CD8-positive, alpha-beta memory T cell (primary cell): ENCODE data around the gene DRD1. TPM values are rescaled to one million over a fixed set of nuclear protein-coding genes. Genes with fewer than 3 reads are reported as not detected.
"Not testable (repeated sequence)": the region's sequence is repeated elsewhere in the genome, so short reads cannot be mapped to it uniquely, and the experiment has no call there.

Experiments used
- CTCF ChIA-PET: fragments of 350-600 bp; sonication (Branson Sonifier 250); formaldehyde crosslinking; loops from one replicate; lab custom pipeline; 2021; ENCODE audit warnings: antibody characterized with exemption; lab: Charles Lee
- POLR2A ChIA-PET: fragments of 350-600 bp; sonication (Branson Sonifier 250); formaldehyde crosslinking; loops from one replicate; lab custom pipeline; 2021; ENCODE audit warnings: antibody characterized with exemption; lab: Charles Lee
- DNase-seq, 5 donors: peaks; one replicate each; pipeline versions ENCODE4 v3.0.0 to v3.0.0-alpha.2; 2020 to 2022; ENCODE audit warnings: mixed read lengths in 1 of 5
- H3K27ac ChIP-seq: one replicate; pipeline ENCODE4 v1.7.0; 2013; ENCODE audit warnings: low read depth, mild to moderate bottlenecking, low read length, moderate library complexity
- H3K27me3 ChIP-seq: 2 replicates; pipeline ENCODE4 v1.7.0; 2013; ENCODE audit warnings: low read length, mild to moderate bottlenecking; ENCODE audit not compliant: insufficient read depth, poor library complexity, severe bottlenecking
- H3K36me3 ChIP-seq: 2 replicates; pipeline ENCODE4 v1.7.0; 2013; ENCODE audit warnings: mild to moderate bottlenecking, low read length, moderate library complexity; ENCODE audit not compliant: insufficient read depth
- H3K4me1 ChIP-seq: 2 replicates; pipeline ENCODE4 v1.7.0; 2013; ENCODE audit warnings: mild to moderate bottlenecking, low read length, moderate library complexity; ENCODE audit not compliant: insufficient read depth
- H3K4me3 ChIP-seq: 2 replicates; pipeline ENCODE4 v1.7.0; 2013; ENCODE audit warnings: mild to moderate bottlenecking, low read length
- H3K9me3 ChIP-seq: 2 replicates; pipeline ENCODE4 v1.7.0; 2013; ENCODE audit warnings: mild to moderate bottlenecking, low read length
- H3K27ac Mint-ChIP-seq, 8 donors: one replicate each; pipeline ENCODE4 v1.8.0; 2020 to 2021; ENCODE audit warnings: mixed read lengths in 8 of 8, mild to moderate bottlenecking in 6 of 8, inconsistent platforms in 3 of 8, moderate library complexity in 3 of 8
- H3K27me3 Mint-ChIP-seq, 2 donors: one replicate each; pipeline ENCODE4 v1.8.0; 2020 to 2021; ENCODE audit warnings: mixed read lengths in 2 of 2, mild to moderate bottlenecking in 1 of 2, moderate library complexity in 1 of 2
- H3K36me3 Mint-ChIP-seq, 3 donors: one replicate each; pipeline ENCODE4 v1.8.0; 2020 to 2021; ENCODE audit warnings: mixed read lengths in 3 of 3, inconsistent platforms in 1 of 3, mild to moderate bottlenecking in 1 of 3
- H3K4me1 Mint-ChIP-seq, 3 donors: one replicate each; pipeline ENCODE4 v1.8.0; 2020 to 2021; ENCODE audit warnings: mixed read lengths in 3 of 3, inconsistent platforms in 1 of 3, mild to moderate bottlenecking in 1 of 3
- H3K4me3 Mint-ChIP-seq, 7 donors: one replicate each; pipeline ENCODE4 v1.8.0; 2020 to 2021; ENCODE audit warnings: mixed read lengths in 7 of 7, mild to moderate bottlenecking in 6 of 7, moderate library complexity in 4 of 7, inconsistent platforms in 2 of 7
- H3K9me3 Mint-ChIP-seq, 5 donors: one replicate each; pipeline ENCODE4 v1.8.0; 2020 to 2022; ENCODE audit warnings: mixed read lengths in 5 of 5, mild to moderate bottlenecking in 3 of 5, moderate library complexity in 2 of 5, inconsistent platforms in 1 of 5
- polyA plus RNA-seq: library from polyadenylated mRNA; unstranded; fragments of 300-500 nt; fragmentation: Illumina TruSeq; gene quantifications from one replicate; pipeline ENCODE4 v1.2.3, GENCODE V29; 2021
- total RNA-seq, 2 experiments: library from RNA; stranded (reverse); gene quantifications; one replicate each; pipeline ENCODE4 v1.2.3, GENCODE V29; 2021

DRD1 gene
- total and polyA plus RNA-seq, 3 experiments from 2014 or later: not detected

GRCh38 chr5:175460126-175460525, 16.1 kb upstream of the DRD1 start:
- H3K4me1 ChIP-seq: peaks cover 5% of the 10 kb centered on the region
- no peaks in the 10 kb centered on the region for H3K9me3 Mint-ChIP-seq
- H3K4me3 Mint-ChIP-seq: no peak overlapping the region
- no peak overlapping the region for H3K27ac ChIP-seq
- no peak overlapping the region for H3K27ac Mint-ChIP-seq
- H3K27me3 ChIP-seq: no peaks in the 10 kb centered on the region
- H3K9me3 ChIP-seq: no peaks in the 10 kb centered on the region
- H3K4me3 ChIP-seq: no peak overlapping the region
- H3K36me3 Mint-ChIP-seq: no peaks in the 10 kb centered on the region
- H3K27me3 Mint-ChIP-seq: peaks cover 7 to 25% of the 10 kb centered on the region in 2 donors
- POLR2A ChIA-PET: no interaction called here
- no peak for DNase-seq
- CTCF ChIA-PET: no interaction called here
- H3K36me3 ChIP-seq: no peaks in the 10 kb centered on the region
- peaks cover 5 to 10% (median 9%) of the 10 kb centered on the region in 3 donors for H3K4me1 Mint-ChIP-seq

- H3K4me1 ChIP-seq: no peaks in the 10 kb centered on the region
These were observed 13.5 kb upstream of the DRD1 start for GRCh38 chr5:175457466-175457865.

GRCh38 chr5:175456105-175456742, 12.2 kb upstream of the DRD1 start:
- Mint-ChIP-seq H3K36me3 (no peaks in the 10 kb centered on the region), H3K4me1 (peaks cover 0 to 4% (median 0%) of the 10 kb centered on the region in 3 donors), H3K27me3 (peaks cover 17 to 54% of the 10 kb centered on the region in 2 donors), H3K27ac (peak overlapping the region in 1 of 8 donors; percentile 64), H3K4me3 (no peak overlapping the region), H3K9me3 (no peaks in the 10 kb centered on the region)
- Histone ChIP-seq H3K27me3 (no peaks in the 10 kb centered on the region), H3K27ac (no peak overlapping the region), H3K36me3 (no peaks in the 10 kb centered on the region), H3K4me1 (no peaks in the 10 kb centered on the region), H3K4me3 (no peak overlapping the region), H3K9me3 (no peaks in the 10 kb centered on the region)
- POLR2A ChIA-PET: no interaction called here
- CTCF ChIA-PET: interaction anchor here (1.5 kb wide), 1 partner anchor 9 kb away, joined by 3 read pairs; no protein-coding TSS in a partner anchor
- no peak for DNase-seq

More at GRCh38 chr5:175457466-175457865, 13.5 kb upstream of the DRD1 start:
- H3K27me3 ChIP-seq: no peaks in the 10 kb centered on the region
- no peaks in the 10 kb centered on the region for H3K36me3 ChIP-seq
- no peaks in the 10 kb centered on the region for H3K9me3 ChIP-seq
- peaks cover 0 to 4% (median 0%) of the 10 kb centered on the region in 3 donors for H3K4me1 Mint-ChIP-seq
- no peak for DNase-seq
- no peak overlapping the region for H3K27ac ChIP-seq
- H3K27me3 Mint-ChIP-seq: peaks cover 17 to 49% of the 10 kb centered on the region in 2 donors
- no peak overlapping the region for H3K27ac Mint-ChIP-seq
- POLR2A ChIA-PET: no interaction called here
- no peak overlapping the region for H3K4me3 Mint-ChIP-seq
- H3K9me3 Mint-ChIP-seq: no peaks in the 10 kb centered on the region
- H3K36me3 Mint-ChIP-seq: no peaks in the 10 kb centered on the region
- no peak overlapping the region for H3K4me3 ChIP-seq
- CTCF ChIA-PET: no interaction called here

GRCh38 chr5:175454338-175454737, 10.4 kb upstream of the DRD1 start:
- H3K27ac ChIP-seq, H3K36me3 ChIP-seq, H3K36me3 Mint-ChIP-seq, H3K4me3 ChIP-seq, H3K4me1 Mint-ChIP-seq, H3K27ac Mint-ChIP-seq, H3K27me3 ChIP-seq, DNase-seq, H3K9me3 Mint-ChIP-seq, H3K4me1 ChIP-seq, POLR2A ChIA-PET, H3K9me3 ChIP-seq, H3K4me3 Mint-ChIP-seq: not testable (repeated sequence)
- H3K27me3 Mint-ChIP-seq: peaks cover 20 to 60% of the 10 kb centered on the region in 2 donors
- CTCF ChIA-PET: interaction anchor here (1.2 kb wide), 1 partner anchor 10 kb away, joined by 4 read pairs; the partner anchor contains the start of gene DRD1

GRCh38 chr5:175452166-175452565, 8.2 kb upstream of the DRD1 start:
- no peaks in the 10 kb centered on the region for H3K9me3 Mint-ChIP-seq
- DNase-seq: no peak
- H3K27me3 Mint-ChIP-seq: peaks cover 20 to 67% of the 10 kb centered on the region in 2 donors
- no peak overlapping the region for H3K27ac Mint-ChIP-seq
- H3K4me1 Mint-ChIP-seq: no peaks in the 10 kb centered on the region
- Histone ChIP-seq H3K4me3 (no peak overlapping the region), H3K9me3 (no peaks in the 10 kb centered on the region), H3K36me3 (no peaks in the 10 kb centered on the region), H3K4me1 (no peaks in the 10 kb centered on the region), H3K27me3 (peaks cover 4% of the 10 kb centered on the region), H3K27ac (no peak overlapping the region)
- ChIA-PET CTCF (interaction anchor here (1.3 kb wide), 1 partner anchor 13 kb away, joined by 4 read pairs; no protein-coding TSS in a partner anchor), POLR2A (no interaction called here)
- H3K36me3 Mint-ChIP-seq: peaks cover 0 to 1% (median 0%) of the 10 kb centered on the region in 3 donors
- H3K4me3 Mint-ChIP-seq: no peak overlapping the region

- POLR2A ChIA-PET: no interaction called here
- Mint-ChIP-seq H3K27ac (no peak overlapping the region), H3K36me3 (peaks cover 0 to 1% (median 0%) of the 10 kb centered on the region in 3 donors)
These were observed 4.3 kb upstream of the DRD1 start for GRCh38 chr5:175448276-175448675.

GRCh38 chr5:175447571-175447970, 3.6 kb upstream of the DRD1 start:
- ChIA-PET POLR2A (no interaction called here), CTCF (interaction anchor here (1.4 kb wide), 1 partner anchor 17 kb away, joined by 3 read pairs; no protein-coding TSS in a partner anchor)
- H3K36me3 Mint-ChIP-seq: peaks cover 0 to 1% (median 0%) of the 10 kb centered on the region in 3 donors
- Histone ChIP-seq H3K9me3 (no peaks in the 10 kb centered on the region), H3K4me1 (no peaks in the 10 kb centered on the region), H3K36me3 (no peaks in the 10 kb centered on the region), H3K4me3 (no peak overlapping the region), H3K27ac (no peak overlapping the region), H3K27me3 (peaks cover 23% of the 10 kb centered on the region)
- peaks cover 6 to 9% (median 6%) of the 10 kb centered on the region in 3 donors for H3K4me1 Mint-ChIP-seq
- peaks cover 21 to 55% of the 10 kb centered on the region in 2 donors for H3K27me3 Mint-ChIP-seq
- H3K9me3 Mint-ChIP-seq: no peaks in the 10 kb centered on the region
- no peak for DNase-seq
- H3K4me3 Mint-ChIP-seq: peak overlapping the region in 1 of 7 donors; percentile 29
- no peak overlapping the region for H3K27ac Mint-ChIP-seq

More at GRCh38 chr5:175448276-175448675, 4.3 kb upstream of the DRD1 start:
- H3K36me3 ChIP-seq: no peaks in the 10 kb centered on the region
- H3K27me3 ChIP-seq: peaks cover 20% of the 10 kb centered on the region
- CTCF ChIA-PET: interaction anchor here (0.6 to 1.4 kb wide), 2 partner anchors 16 to 209 kb away, joined by 3 to 4 read pairs; no protein-coding TSS in a partner anchor
- no peaks in the 10 kb centered on the region for H3K4me1 ChIP-seq
- peaks cover 22 to 54% of the 10 kb centered on the region in 2 donors for H3K27me3 Mint-ChIP-seq
- H3K4me3 Mint-ChIP-seq: no peak overlapping the region
- no peak for DNase-seq
- H3K9me3 Mint-ChIP-seq: no peaks in the 10 kb centered on the region
- no peak overlapping the region for H3K4me3 ChIP-seq
- H3K9me3 ChIP-seq: no peaks in the 10 kb centered on the region
- peaks cover 6 to 9% (median 6%) of the 10 kb centered on the region in 3 donors for H3K4me1 Mint-ChIP-seq
- H3K27ac ChIP-seq: no peak overlapping the region

GRCh38 chr5:175446378-175446777, 2.4 kb upstream of the DRD1 start:
- H3K4me1 Mint-ChIP-seq, H3K9me3 ChIP-seq, H3K27ac ChIP-seq, H3K4me3 Mint-ChIP-seq, H3K36me3 Mint-ChIP-seq, H3K4me1 ChIP-seq, H3K36me3 ChIP-seq, H3K9me3 Mint-ChIP-seq, DNase-seq, H3K4me3 ChIP-seq, POLR2A ChIA-PET, CTCF ChIA-PET: not testable (repeated sequence)
- H3K27me3 ChIP-seq: peaks cover 28% of the 10 kb centered on the region
- Mint-ChIP-seq H3K27me3 (peaks cover 29 to 62% of the 10 kb centered on the region in 2 donors), H3K27ac (peak overlapping the region in 1 of 8 donors; percentile 67)
